Measurements from ENCODE around the gene ODF4.
"Not testable (repeated sequence)": the region's sequence is repeated elsewhere in the genome, so short reads cannot be mapped to it uniquely, and the experiment has no call there.

GRCh38 chr17:8378117-8378516 lies 38.5 kb downstream of the ODF4 start:
- TF ChIP-seq CTCF (IDR thresholded peaks at IDR 0.05); ZFX (IDR thresholded peaks at IDR 0.05; ENCODE audit: borderline replicate concordance): not testable (repeated sequence)

All from 22Rv1 (cell line).